Inferior parietal cortex (tissue), 1 donor: ENCODE results near the gene TOMM7.
A peak's percentile ranks its signal among the peaks of the same experiment; 100 is the strongest.
"Not testable (repeated sequence)": the region's sequence is repeated elsewhere in the genome, so short reads cannot be mapped to it uniquely, and the experiment has no call there.

Source experiments
- DNase-seq: peaks from one replicate; pipeline ENCODE4 v3.0.0-alpha.2; 2016; ENCODE audit errors: extremely low spot score

Gene TOMM7

DNA sequence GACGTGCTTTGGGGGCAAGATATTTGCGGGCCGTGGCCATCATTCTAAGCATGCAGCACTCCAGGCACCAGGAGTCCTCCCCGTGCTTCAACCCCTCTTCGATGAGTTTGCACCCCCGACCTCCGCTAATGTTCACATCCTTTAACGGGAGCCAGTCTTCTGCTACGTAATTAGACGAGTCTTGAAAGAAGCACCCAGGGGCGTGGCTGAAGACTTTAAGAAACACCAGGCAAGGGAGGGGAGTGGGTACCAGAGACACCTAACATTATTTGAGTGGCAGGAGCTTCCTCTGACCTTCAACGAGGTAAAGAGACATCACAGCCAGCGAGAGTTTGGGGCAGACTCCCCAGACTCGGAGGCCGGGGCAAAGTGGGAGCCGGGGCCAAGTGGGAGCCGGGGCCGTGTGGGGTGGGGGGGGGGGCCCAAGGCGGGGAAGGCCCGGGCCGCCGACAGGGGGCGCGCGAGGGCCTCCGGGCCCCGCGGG lies 31.1 kb upstream of the TOMM7 start:
- DNase-seq = no peak

DNA sequence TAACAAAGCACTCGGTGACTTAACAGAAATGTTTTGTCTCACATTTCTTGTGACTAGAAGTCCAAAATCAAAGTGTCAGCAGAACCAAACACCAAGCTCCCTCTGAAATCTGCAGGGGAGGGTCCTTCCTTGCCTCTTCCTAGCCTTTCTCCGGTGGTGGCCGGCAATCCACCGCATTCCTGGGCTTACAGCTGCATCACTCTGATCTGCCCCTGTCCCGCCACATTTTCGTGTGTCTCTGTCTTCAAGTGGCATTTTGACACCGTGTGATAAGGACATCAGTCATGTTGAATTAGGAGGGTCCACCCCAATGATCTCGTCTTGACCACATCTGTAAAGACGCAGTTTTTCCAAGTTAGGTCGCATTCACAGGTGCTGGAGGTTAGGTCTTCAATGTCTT lies 30.5 kb upstream of the TOMM7 start:
- no peak for DNase-seq

DNA sequence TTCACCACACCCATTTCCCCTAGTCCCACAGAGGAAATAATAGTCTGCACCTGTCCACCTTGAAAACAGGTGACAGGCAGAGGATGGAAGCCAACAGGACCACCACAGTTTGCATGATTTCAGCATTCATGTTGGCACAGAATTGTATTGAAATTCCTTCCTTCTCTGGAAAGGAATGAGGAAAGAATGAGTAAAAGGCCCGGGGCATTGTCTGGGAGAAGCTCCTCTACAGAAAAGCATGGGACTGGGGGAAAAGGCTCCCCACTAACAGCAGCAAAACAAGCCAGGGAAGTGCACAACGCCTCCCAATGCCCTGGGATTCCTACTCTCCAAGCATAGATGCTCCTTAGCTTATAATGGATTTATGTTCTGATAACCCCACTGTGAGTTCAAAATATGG lies 28.5 kb upstream of the TOMM7 start:
- DNase-seq = no peak

DNA sequence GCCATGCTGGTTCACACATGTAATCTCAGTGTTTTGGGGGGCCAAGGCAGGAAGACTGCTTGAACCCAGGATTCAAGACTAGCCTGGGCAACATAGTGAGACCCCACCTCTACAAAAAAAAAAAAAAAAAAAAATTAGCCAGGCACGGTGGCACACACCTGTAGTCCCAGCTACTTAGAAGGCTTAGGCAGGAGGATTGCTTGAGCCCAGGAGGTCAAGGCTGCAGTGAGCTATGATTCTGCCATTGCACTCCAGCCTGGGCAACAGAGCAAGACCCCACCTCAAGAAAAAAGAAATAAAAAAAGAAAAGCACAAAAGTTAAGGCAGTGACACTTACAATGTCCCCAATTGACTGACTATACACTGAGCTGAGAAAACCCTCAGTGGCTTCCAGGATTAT lies 27.7 kb upstream of the TOMM7 start:
- not testable (repeated sequence) for DNase-seq

DNA sequence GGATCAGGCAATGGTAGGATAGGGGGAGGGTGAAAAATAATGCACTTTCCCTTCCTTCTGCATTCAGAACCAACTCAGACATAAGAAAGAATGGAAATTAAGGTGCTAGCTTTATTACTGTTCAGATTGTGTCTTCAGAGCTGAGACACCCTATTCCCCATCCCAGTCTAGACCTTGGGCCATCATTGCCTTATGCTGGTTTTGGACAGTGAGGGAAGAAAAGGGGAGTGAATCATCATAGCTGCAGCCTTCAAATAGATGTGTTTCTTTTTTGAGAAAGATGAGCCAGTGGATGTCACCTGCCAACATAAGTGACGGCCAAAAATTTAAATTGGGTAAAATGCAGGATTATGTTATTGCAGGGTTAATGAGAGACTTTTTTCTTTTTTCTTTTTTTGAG lies 27.0 kb upstream of the TOMM7 start:
- DNase-seq = no peak

DNA sequence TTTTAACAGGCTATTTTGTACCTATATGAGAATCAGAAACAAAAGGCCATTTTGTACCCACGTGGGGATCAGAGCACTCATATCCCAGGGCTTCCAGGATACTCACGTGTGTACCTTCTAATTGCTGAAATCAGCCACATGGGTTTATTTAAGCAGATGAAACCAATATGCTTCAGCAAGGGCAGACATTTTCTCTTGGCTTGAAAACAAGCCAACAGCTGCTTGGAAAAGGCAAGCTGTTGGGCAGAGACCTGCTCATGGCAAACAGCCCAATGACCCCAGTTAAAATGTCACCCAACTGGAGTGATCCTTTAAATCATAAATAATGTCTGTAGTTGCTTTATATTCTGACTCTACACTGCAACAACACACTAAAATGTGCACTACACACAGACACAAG lies 26.5 kb upstream of the TOMM7 start:
- DNase-seq = no peak

DNA sequence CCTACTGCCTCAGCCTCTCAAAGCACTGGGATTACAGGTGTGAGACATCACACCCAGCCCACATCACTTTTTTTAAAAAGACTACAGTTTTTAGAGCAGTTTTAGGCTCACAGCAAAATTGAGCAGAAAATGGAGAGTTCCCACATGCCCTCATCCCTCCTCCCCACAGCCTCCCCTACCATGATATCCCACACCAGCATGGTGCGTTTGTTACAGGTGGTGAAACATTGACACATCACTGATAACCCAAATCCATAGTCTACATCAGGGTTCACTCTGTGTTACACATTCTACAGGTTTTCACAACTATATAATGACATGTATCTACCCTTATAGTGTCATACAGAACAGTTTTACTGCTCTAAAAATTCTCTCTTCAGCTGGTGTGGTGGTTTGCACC lies 24.3 kb upstream of the TOMM7 start:
- no peak for DNase-seq

DNA sequence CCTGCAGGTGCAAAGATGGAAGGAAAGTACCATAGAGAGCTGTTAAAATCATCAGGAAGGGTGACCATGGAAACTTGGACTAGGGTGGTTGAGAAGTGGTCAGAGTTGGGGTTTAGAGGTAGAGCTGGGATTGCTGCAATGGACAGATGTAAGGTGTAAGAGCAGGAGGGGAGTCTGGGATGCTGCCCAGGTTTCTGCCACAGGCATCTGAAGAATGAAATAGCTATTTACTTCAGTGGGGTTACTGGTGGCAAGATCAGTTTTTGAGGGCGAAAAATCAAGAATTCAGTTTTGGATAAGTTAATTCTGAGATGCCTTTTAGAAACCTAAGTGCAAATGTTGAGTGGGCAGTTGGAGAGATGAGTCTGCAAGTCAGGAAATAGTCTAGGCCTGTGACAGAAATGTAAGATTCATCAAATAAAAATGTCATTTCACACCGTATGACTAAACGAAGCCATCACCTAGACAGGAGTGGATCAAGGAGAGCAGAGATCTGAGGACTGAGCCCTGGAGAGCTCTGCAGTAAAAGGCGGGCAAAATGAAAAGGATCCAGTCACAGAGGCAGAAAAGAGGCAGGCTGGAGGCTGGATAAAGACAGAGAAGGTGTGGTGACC lies 22.7 kb upstream of the TOMM7 start:
- no peak for DNase-seq

DNA sequence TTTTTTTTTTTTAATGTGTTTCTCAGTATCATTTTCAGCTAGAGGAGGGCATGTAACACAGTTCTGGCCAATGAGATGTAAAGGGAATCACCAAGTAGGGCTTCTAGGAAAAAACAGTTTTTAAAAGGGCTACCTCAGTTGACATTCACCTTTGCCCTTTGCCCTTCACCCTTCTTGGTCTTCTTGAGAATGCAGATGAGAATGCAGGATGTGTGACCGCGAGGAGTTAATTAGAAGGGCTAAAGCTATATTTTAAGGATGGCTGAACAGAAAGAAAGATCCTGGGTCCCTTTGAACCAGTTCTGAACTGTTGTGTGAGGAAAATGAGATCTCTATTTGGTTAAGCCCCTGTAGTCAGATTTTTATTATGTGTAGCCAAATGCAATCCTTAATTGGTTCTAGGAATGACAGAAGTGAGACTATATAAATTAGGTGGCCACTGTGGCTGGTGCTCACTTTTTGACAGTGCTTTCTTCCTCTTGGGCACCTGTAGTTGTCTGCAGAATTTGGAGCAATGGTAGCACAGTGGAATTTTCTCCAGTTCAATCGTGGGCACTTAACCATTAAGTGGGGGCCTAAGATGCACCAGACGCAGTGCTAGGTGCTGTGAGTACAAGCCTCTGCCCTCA lies 21.1 kb upstream of the TOMM7 start:
- no peak for DNase-seq

DNA sequence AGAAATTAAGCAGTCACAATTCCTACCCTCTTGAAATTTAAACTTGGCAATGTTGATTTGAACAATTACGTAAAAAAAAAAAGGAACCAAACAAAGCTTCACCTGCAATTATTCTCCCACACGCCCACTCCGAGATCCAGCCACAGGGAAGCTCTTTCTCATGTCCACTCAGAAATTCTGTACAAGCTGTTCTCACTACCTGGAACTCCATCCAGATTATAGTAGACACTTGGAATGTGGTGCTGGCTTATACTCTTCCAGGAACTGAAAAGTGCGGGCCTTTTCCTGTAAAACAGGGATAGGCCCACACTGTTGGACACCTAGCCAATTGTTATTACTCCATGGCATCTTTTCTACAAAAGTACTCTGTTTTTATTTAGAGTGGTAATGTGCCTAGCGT lies 20.3 kb upstream of the TOMM7 start:
- DNase-seq = no peak

DNA sequence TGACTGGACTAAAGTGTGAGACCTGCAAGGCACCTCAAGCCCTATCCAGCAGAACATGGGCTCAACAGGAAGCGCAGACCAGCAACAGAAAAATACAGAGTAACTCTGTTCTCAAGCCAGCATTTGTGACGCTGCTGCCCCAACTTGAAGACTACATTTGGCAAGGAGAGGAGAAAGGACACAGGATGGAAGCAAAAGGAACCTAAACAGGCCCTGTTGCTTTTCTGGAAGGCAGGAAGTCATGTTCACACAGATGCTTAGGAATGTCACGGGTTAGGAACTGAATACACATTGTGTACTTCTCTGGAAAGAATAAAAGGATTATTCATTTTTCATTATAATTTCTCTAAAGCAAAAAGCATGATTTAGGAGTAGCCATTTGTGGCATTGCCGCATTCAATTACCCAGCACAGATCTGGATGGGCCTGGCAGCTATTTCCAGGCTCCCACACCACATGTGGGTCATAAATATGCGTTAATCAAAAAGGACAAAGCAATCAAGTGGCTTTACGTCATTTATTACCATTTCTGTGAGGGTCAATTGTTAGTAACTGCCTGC lies 19.8 kb upstream of the TOMM7 start:
- DNase-seq = peak; percentile 39

DNA sequence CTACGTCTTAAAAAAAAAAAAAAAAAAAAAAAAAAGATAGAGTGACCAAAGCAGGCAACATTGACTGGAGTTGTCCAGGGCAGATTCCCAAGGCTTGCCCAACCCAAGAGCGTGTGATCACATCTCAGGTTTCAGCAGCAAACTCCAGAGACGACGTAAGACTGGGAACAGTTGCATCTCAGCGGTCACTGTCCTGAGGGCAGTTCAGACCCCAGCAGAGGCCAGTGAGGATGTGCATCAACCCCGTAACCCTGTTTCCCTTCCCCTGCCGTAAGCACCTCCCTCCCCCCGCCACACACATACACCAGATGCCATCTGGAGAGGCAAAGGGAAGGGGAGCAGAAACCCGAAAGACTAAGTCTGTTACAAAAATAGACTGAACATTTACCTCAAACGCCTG lies 19.3 kb upstream of the TOMM7 start:
- no peak for DNase-seq

DNA sequence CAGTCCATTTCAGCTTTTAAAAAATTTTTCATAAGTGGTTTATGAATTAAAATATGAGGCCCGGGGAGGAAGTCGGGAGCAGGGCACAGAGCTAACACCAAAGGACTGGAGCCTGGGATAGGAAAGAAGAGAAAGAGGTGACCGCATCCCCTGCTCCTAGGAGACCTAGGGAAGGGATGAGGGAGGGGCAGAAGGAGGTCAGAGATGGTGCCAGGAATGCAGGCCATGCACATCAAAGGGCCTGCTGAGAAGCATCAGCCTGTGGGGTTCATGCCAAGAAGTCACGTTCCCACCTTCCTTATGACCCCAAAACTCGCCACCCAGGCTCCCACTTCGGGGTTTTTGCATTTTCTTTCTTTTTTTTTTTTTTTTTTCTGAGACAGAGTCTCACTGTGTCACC lies 14.7 kb upstream of the TOMM7 start:
- DNase-seq = no peak

DNA sequence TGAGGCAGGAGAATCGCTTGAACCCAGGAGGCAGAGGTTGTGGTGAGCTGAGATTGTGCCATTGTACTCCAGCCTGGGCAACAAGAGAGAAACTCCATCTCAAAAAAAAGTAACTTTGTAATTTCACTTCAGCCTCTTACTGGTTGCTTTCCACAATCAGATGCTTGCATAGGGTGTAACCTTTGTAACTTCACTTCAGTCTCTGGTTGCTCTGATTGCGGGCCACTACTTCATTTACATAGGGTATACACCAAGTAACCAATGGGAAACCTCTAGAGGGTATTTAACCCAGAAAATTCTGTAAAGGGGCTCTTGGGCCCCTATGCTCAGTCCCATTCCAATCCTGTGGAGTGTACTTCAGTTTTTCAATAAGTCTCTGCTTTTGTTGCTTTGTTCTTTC lies 13.9 kb upstream of the TOMM7 start:
- DNase-seq = not testable (repeated sequence)

DNA sequence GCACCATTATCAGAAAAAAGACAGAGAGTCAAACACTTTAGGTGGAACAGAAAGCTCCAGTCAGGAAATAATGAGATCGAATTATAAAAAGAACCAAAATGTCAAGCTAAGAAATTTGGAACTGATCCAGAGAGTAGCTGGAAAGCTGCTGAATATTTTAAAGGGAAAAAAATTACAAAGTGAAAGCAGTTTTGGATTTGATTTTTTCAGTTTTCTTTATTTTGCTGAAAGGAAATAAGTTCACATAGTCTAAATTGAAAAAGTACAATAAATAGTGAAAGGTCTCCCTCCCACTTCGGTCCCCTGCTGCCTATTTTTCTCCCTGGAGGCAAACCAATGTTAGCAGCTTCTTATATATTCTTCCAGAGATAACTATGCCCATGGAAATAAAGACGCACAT lies 11.3 kb upstream of the TOMM7 start:
- no peak for DNase-seq

DNA sequence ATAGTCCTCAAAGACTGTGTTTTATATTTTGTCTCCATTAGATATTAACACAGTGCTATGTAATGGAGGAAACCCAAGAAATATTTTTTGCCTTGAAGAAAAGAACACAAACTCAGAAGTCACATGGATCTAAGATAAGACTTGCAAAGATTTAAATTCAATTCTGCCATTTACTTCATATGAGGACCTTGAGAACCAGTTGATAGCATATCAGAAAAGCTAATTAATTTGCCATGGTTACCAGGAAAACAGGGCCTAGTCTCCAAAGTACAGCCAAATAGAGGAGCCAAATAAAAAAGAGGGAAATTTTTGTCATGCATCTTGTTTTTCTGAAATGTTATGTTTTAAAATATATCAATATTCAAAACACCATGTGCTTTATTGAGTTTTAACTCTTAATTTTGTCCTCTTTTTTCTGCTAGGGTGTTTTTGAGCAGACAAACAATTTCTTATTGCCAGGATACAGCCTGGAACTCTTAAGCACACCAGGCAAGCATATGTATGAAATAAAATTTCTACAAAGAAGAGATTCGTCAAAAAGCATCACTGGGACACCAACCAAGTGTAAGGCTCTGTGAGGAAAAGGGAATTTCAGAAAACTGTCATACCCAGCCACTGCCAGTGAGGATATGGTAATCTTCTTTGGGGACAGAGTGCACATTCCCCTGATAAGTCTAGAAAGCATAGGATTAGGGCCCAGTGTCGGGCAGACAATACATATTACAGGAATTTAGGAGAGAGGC lies 10.6 kb upstream of the TOMM7 start:
- DNase-seq = no peak

DNA sequence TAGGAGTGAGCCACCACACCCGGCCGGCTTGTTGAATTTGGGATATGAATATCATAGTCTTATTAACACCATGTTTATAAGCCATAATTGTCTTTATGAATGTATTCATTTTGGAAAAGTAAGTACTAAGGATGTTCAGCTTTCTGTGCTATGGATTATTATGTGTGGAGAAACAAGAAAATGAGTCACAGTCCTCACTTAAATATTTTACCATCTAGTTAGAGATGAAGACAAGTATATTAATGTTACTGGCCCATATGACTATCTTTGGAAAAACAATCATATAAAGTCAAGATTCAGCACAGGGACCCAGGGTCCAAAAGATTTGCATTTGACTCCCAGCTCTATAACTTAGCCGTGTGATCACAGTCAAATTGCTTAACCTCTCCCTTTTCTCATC lies 9.8 kb upstream of the TOMM7 start:
- DNase-seq = no peak

DNA sequence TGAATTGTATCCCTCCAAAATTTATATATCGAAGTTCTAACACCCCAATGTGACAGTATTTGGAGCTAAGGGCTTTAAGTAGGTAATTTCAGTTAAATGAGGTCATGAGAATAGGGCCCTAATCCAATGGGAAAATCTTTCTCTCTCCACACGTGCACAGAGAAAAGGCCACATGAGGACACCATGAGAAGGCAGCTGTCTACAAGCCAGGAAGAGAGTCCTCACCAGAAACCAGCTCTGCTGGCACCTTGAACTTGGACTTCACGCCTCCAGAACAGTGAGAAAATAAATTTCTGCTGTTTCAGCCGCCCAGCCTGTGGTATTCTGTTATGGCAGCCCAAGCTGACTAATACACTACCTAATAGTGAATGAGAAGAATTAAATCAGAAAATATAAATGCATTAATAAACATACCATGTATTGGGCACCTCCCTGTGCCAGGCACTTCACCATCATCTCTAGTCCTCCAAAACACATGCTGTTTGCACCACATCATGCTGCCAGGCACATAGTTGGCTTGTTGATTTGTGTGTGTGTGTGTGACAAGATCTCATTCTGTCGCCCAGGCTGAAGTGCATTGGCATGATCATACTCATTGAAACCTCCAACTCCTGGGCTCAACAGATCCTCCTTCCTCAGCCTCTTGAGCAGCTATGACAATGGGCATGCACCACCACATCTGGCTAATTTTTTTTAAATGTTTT lies 9.1 kb upstream of the TOMM7 start:
- DNase-seq = no peak

DNA sequence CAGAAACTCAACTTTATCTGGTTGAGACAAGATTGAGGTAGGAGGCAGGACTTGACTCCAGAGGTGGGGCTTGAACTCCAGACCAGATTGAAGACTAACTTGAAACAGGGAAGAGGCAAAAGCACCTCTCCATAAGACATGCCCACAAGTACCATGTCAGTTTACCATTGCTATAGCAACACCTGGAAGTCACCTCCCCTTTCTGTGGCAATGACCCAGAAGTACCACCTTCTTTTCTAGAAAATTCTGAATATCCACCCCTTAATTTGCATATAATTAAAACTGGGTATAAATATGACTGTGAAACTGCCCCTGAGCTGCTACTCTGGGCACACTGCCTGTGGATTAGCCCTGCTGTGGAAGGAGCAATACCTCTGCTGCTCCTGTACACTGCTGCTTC lies 4.9 kb upstream of the TOMM7 start:
- DNase-seq = no peak

DNA sequence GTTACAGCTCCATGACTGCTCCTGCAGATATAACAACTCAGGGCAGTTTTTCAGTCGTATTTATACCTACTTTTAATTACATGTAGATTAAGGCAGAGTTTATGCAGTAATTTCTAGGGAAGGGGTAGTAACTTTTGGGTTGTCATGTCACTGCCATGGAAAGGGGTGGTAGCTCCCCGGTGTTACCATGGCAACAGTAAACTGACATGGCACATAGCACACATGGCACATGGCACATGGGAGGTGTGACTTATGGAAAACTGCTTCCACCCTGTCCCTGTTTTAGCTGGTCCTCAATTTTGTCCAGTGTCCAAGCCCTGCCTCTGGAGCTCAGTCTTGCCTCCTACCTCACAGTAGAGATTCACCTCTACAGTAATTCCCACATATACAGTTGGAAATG lies 3.9 kb upstream of the TOMM7 start:
- no peak for DNase-seq

DNA sequence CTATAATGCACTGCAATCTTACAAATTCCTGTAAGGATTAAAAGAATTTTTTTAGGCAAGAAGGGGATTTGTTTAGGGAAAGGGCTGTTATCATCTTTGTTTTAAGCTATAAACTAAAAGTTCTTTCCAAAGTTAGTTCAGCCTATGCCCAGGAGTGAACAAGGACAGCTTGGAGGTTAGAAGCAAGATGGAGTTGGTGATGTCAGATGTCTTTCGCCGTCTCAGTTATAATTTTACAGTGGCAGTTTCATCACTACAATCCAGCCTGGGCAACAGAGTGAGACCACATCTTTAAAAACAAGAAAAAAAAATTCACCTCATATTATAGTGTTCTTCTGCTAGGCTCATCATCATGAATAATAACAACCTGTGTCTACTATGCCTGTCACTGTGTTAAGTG lies 2.1 kb upstream of the TOMM7 start:
- no peak for DNase-seq

DNA sequence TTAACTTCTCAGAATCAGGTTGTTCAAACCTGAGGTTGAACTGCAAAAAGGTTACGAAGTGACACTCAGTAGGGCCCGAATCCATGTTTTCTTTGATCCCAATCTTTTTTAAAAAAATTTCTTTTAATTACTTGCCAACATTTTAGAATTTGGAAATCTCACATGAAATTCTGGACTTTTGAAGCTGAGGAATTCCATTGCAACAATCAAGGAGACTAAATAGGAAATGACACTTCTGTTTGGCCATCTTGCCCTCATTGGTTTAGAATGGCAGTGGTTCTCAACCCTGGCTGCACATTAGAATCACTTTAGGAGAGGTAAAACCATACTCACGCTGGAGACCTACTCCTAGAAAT lies 471 bp upstream of the TOMM7 start:
- DNase-seq = no peak
